GM23338 (cell line): ENCODE data around the gene CCDC60. TPM values are rescaled to one million over a fixed set of nuclear protein-coding genes. Genes with fewer than 3 reads are reported as not detected.

Source experiments
- ATAC-seq: fragments of 200-7000 bp; cut with Tn5 transposase; 3 replicates; pipeline ENCODE4 v1.9.1; 2020
- DNase-seq: peaks from one replicate; pipeline ENCODE4 v3.0.0-alpha.2; 2015; ENCODE audit warnings: low spot score
- H2AFZ ChIP-seq: fragments of 200-600 bp; sonication (generic); 2 replicates; pipeline ENCODE4 v1.8.0; 2016; ENCODE audit warnings: antibody characterized with exemption, mild to moderate bottlenecking, moderate library complexity
- H3F3A ChIP-seq: fragments of 200-600 bp; sonication (generic); replicated peaks from 2 replicates; pipeline ENCODE4 v1.8.0; 2017; ENCODE audit warnings: antibody characterized with exemption, mixed run types, low read depth
- H3K27ac ChIP-seq: fragments of 200-600 bp; sonication (generic); 2 replicates; pipeline ENCODE4 v1.6.1; 2016; ENCODE audit warnings: low read depth
- H3K27me3 ChIP-seq: fragments of 200-600 bp; sonication (generic); 2 replicates; pipeline ENCODE4 v1.8.0; 2016; ENCODE audit warnings: mild to moderate bottlenecking, mixed run types, moderate library complexity; ENCODE audit not compliant: insufficient read depth
- H3K36me3 ChIP-seq: fragments of 200-600 bp; sonication (generic); 2 replicates; pipeline ENCODE4 v1.8.0; 2016; ENCODE audit warnings: mild to moderate bottlenecking; ENCODE audit not compliant: insufficient read depth
- H3K4me1 ChIP-seq: fragments of 200-600 bp; sonication (generic); 2 replicates; pipeline ENCODE4 v1.8.0; 2016; ENCODE audit warnings: mild to moderate bottlenecking, moderate library complexity; ENCODE audit not compliant: insufficient read depth
- H3K4me2 ChIP-seq: fragments of 200-600 bp; sonication (generic); 2 replicates; pipeline ENCODE4 v1.7.1; 2017; ENCODE audit warnings: mixed run types
- H3K4me3 ChIP-seq: fragments of 200-600 bp; sonication (generic); 2 replicates; pipeline ENCODE4 v1.6.1; 2016; ENCODE audit warnings: mixed run types
- H3K79me2 ChIP-seq: fragments of 200-600 bp; sonication (generic); replicated peaks from 2 replicates; pipeline ENCODE4 v1.8.0; 2017; ENCODE audit warnings: mild to moderate bottlenecking; ENCODE audit not compliant: insufficient read depth
- H3K9me2 ChIP-seq: fragments of 200-600 bp; sonication (generic); 2 replicates; pipeline ENCODE4 v1.8.0; 2017; ENCODE audit not compliant: insufficient read depth
- H4K20me1 ChIP-seq: fragments of 200-600 bp; sonication (generic); replicated peaks from 2 replicates; pipeline ENCODE4 v1.8.0; 2017; ENCODE audit warnings: mild to moderate bottlenecking; ENCODE audit not compliant: insufficient read depth
- H3K27ac Mint-ChIP-seq: 2 replicates; pipeline ENCODE4 v1.8.0; 2020; ENCODE audit warnings: inconsistent platforms, mild to moderate bottlenecking, moderate library complexity, mixed read lengths
- H3K27me3 Mint-ChIP-seq: 3 replicates; pipeline ENCODE4 v1.8.0; 2022; ENCODE audit warnings: low read depth, mild to moderate bottlenecking, moderate library complexity, mixed read lengths, inconsistent platforms; ENCODE audit not compliant: insufficient read depth, poor library complexity
- H3K36me3 Mint-ChIP-seq: 3 replicates; pipeline ENCODE4 v1.8.0; 2021; ENCODE audit warnings: low read depth, mild to moderate bottlenecking, inconsistent platforms, moderate library complexity, mixed read lengths
- H3K4me1 Mint-ChIP-seq: 3 replicates; pipeline ENCODE4 v1.8.0; 2020; ENCODE audit warnings: mild to moderate bottlenecking, inconsistent platforms, mixed read lengths
- H3K4me3 Mint-ChIP-seq: 3 replicates; pipeline ENCODE4 v1.8.0; 2021; ENCODE audit warnings: moderate library complexity, mild to moderate bottlenecking, inconsistent platforms, mixed read lengths
- H3K9me3 Mint-ChIP-seq: 3 replicates; pipeline ENCODE4 v1.8.0; 2020; ENCODE audit warnings: moderate library complexity, mild to moderate bottlenecking, inconsistent platforms, mixed read lengths
- CREB1 ChIP-seq: fragments of 250-450 bp; sonication (Bioruptor Pico); IDR thresholded peaks from 2 replicates; pipeline ENCODE4 v1.5.0; 2020; ENCODE audit warnings: low read depth, mild to moderate bottlenecking, moderate library complexity
- CTCF ChIP-seq, 2 experiments: fragments of 200-600 bp in 1 of 2; sonication (generic) in 1 of 2; conservative IDR thresholded peaks; 2 replicates each; pipeline versions ENCODE4 v1.5.1 to v1.6.1; 2016 to 2017; ENCODE audit warnings: antibody characterized with exemption in 2 of 2, low read depth in 2 of 2, mild to moderate bottlenecking in 2 of 2, moderate library complexity in 1 of 2
- ETS1 ChIP-seq: IDR thresholded peaks from 2 replicates; pipeline ENCODE4 v1.6.1; 2016; ENCODE audit warnings: antibody characterized with exemption
- EZH2phosphoT487 ChIP-seq: fragments of 200-600 bp; sonication (generic); IDR thresholded peaks from one replicate; pipeline ENCODE4 v1.8.1; 2018; ENCODE audit warnings: antibody characterized with exemption; ENCODE audit not compliant: unreplicated experiment
- JUNB ChIP-seq: IDR thresholded peaks from one replicate; pipeline ENCODE4 v1.6.1; 2016; ENCODE audit warnings: antibody characterized with exemption; ENCODE audit not compliant: unreplicated experiment
- POLR2AphosphoS5 ChIP-seq: IDR thresholded peaks from 2 replicates; pipeline ENCODE4 v1.6.1; 2016; ENCODE audit warnings: antibody characterized with exemption, low read depth
- STAT1 ChIP-seq: IDR thresholded peaks from one replicate; pipeline ENCODE4 v1.6.1; 2016; ENCODE audit warnings: antibody characterized with exemption; ENCODE audit not compliant: unreplicated experiment
- ZNF331 ChIP-seq: fragments of 250-450 bp; sonication (Bioruptor Pico); IDR thresholded peaks from 2 replicates; pipeline ENCODE4 v1.5.0; 2020; ENCODE audit warnings: low read depth, mild to moderate bottlenecking, moderate library complexity
- ZNF462 ChIP-seq: fragments of 250-450 bp; sonication (Bioruptor Pico); IDR thresholded peaks from 2 replicates; pipeline ENCODE4 v1.5.0; 2020; ENCODE audit warnings: mild to moderate bottlenecking, moderate library complexity
- polyA plus RNA-seq: library from polyadenylated mRNA; unstranded; fragments of >200 nt; fragmentation: Nextera tagmentation; extraction: Ambion mirVana; gene quantifications from 2 replicates; pipeline ENCODE4 v1.2.1, GENCODE V29; 2016
- total RNA-seq: library from RNA; depleted of rRNA; stranded (reverse); fragments of >200 nt; shearing (Covaris generic); gene quantifications from 2 replicates; pipeline ENCODE4 v1.2.3, GENCODE V29; 2014

CCDC60 gene
- total and polyA plus RNA-seq, 2 experiments from 2014 or later, result 0.53 TPM; not detected in 1

- TF ChIP-seq ETS1, result no peak
Observed at GRCh38 chr12:119461636-119462214, 127.2 kb downstream of the CCDC60 start (continued).

- Mint-ChIP-seq H3K27ac (no peak overlapping the region), H3K27me3 (peaks cover 4% of the 10 kb centered on the region), H3K9me3 (peaks cover 33% of the 10 kb centered on the region), H3K4me3 (no peak overlapping the region), H3K36me3 (peaks cover 9% of the 10 kb centered on the region; the same call in 2 of the 3 replicates), H3K4me1 (peaks cover 2% of the 10 kb centered on the region; the same call in 2 of the 3 replicates)
- Histone ChIP-seq H4K20me1 (no peaks in the 10 kb centered on the region), H3K4me3 (no peak overlapping the region), H3K36me3 (no peaks in the 10 kb centered on the region; the same call in 1 of the 2 replicates), H3K27ac (no peak overlapping the region), H3K4me1 (peaks cover 7% of the 10 kb centered on the region), H3F3A (no peaks in the 10 kb centered on the region), H2AFZ (no peak overlapping the region), H3K79me2 (no peaks in the 10 kb centered on the region), H3K4me2 (no peak overlapping the region), H3K9me2 (peaks cover 4% of the 10 kb centered on the region; the same call in 1 of the 2 replicates), H3K27me3 (no peaks in the 10 kb centered on the region)
- no peak for DNase-seq
- no peak for ATAC-seq
- TF ChIP-seq ZNF331 (CRISPR knock-in tag) (no peak), ZNF462 (no peak), EZH2phosphoT487 (no peak), ETS1 (no peak), STAT1 (no peak), POLR2AphosphoS5 (no peak), CTCF (conservative IDR thresholded peaks at IDR 0.05; ENCODE audit: low read depth in 2 of 2) (no peak), CREB1 (CRISPR knock-in tag) (no peak), JUNB (no peak)
Observed at GRCh38 chr12:119463211-119463926, 128.8 kb downstream of the CCDC60 start.
